ENCODE measurements around the gene RHOV.

GRCh38 chr15:40825661-40826422 lies 48.2 kb downstream of the RHOV start:
- TF ChIP-seq CTCF (conservative IDR thresholded peaks at IDR 0.05 in 1 of 2, IDR thresholded peaks at IDR 0.05 in 1 of 2; ENCODE audit: extremely low read depth in 1 of 2, insufficient read depth in 1 of 2, low read depth in 1 of 2, low read length in 2 of 2) (no peak), EZH2 (IDR thresholded peaks at IDR 0.05; ENCODE audit: borderline replicate concordance, low read length) (no peak)
